Dermis microvascular lymphatic vessel endothelial cell (primary cell): ENCODE results near the gene OAT. TPM values are rescaled to one million over a fixed set of nuclear protein-coding genes. Genes with fewer than 3 reads are reported as not detected.
"Not testable (repeated sequence)": the region's sequence is repeated elsewhere in the genome, so short reads cannot be mapped to it uniquely, and the experiment has no call there.

Source experiments
- DNase-seq, 2 donors: peaks; one replicate each; pipeline versions ENCODE4 v3.0.0 to v3.0.0-alpha.2; 2010; ENCODE audit warnings: low read depth in 2 of 2
- total RNA-seq: library from RNA; depleted of rRNA; stranded (reverse); fragments of >200 nt; gene quantifications from 2 replicates; pipeline ENCODE4 v1.2.1, GENCODE V29; 2014

Gene OAT
- total RNA-seq, 1 donor from 2014 or later = 109 TPM

DNA sequence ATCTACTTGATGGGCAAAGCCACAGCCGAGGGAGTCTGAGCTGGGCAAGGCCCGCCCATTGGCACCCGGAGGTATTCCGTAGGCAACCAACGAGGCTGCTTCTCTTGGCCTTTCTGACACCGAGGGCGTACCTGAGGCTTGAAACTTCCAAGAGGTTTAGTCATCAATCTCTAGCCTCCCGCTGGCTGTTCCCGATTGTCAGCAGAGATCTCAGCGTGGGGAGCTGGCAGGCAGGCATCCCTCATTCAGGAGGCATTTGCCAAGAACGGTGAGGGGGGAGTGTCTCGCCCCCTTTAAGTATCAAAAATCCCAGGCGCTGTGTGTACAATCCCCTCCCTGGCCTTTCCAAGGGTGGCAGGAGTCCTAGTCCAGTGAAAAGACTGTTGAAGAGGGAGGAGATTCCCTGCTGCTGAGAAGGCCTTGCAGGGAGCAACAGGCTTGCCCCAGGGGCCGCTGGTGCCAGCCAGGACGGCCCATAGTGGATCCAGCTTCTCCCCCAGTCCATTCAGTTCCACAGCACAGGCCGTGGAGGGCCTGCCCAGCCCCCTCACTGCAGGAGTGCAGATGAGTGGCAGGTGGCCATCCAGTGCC lies 39.7 kb downstream of the OAT start:
- no peak for DNase-seq

- no peak for DNase-seq
These were observed 40.5 kb downstream of the OAT start for GRCh38 chr10:124378271-124378670.

DNA sequence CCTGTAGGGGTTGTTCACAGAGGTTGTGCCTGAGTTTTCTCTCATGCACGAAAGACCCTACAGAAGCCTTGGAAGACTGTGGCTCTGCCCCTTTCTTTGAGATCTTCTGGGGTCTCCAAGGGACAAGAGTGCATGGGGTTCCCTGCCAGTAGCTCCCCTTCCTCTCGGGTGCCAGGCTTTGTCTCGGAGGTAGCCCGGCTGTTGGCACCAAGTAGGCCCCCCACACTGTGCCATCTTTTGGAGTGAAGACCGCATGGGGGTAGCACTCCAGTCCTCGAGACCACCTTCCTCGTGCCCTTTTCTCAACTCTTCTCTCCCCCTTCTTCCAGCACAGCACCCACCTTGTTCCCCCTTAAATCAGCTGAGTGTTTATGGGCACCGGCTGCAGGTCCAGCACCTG lies 41.6 kb downstream of the OAT start:
- DNase-seq = no peak

DNA sequence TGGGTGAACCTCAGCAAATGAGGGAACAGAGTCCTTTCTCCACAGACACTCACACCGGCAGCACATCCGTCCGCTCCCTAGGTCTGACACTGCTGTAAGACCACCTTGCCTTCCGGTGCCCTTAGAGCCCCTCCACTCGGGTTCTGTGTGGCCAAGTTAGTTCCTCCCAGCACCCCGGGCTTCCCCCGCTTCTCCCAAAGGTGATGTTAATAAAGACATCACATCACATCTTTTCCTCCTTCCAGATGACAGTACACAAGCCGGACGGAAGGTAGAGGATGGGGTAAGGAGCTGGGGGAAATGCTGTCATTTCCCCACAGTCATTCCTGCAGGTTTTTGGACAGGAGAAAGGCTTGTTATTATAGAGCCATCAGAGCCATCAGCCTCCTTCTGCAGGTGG lies 42.3 kb downstream of the OAT start:
- no peak for DNase-seq

DNA sequence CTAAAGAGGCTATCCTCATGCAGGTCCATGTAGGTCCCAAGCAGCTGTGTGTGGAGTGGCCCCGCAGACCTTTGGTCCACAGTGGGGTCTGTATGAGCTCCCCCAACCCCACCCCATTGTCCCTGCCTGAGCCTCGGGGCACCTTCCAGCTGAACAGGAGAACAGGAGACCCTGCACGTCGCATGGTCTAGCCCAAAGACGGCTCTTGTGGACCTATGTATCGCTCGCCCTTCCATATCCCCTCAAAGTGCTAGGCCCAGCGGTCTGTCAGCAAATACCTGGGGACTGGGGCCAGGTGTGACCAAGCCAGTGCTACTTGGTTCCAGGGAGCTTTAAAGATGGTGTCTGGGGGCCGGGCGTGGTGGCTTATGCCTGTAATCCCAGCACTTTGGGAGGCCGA lies 43.0 kb downstream of the OAT start:
- no peak for DNase-seq

DNA sequence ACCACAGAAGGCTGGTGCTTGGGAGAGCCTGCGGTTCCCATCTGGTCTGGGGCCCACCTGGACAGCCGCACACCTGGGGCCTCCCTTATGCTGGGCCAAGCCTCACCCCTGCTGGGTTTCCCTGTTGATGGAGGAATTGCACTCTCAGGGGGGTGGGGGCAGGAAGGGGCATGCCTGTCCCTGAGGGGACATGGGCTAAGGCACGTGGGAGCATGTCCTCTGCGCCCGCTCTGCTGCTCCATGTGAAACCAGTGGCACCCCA lies 43.4 kb downstream of the OAT start:
- DNase-seq = no peak

- DNase-seq = no peak
These were observed 44.0 kb downstream of the OAT start for GRCh38 chr10:124374535-124375352.

DNA sequence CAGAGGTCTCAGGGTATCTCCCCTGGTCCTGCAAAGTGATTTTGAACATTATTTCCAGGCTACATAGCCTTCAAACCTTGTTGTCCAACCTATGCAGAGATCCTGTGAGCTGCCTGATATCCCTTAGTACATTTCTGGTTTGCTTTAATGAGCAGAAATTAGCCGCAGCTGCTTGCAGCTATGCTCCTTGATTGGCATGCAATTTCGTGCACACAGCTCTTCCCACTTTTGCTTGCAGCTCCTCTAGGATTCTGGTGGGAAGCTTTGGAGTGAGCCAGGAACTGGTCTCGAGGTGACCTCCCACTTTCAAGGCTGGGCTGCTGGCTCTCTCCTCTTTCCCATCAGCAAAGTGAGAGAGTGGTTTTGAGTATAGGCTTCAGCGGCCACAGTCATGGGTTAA lies 45.8 kb downstream of the OAT start:
- DNase-seq = no peak

DNA sequence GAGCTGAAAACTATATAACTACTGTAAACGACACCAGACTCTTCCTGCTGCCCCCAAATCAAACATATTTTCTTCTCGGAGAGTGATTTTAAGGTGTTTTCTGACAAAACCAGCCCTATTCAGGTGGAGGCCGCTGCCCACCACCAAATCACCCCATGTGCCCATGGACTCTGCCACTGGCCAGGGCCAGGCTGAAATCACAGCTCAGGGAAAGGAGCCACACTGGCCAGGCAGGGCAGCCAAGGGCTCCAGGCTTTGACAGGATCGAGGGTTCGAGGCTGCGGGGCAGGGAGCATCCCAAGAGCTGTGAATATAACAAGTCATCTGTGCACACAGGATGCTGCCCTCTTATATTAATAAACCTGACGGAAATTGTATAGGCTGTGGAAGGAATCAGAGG lies 48.3 kb downstream of the OAT start:
- DNase-seq = no peak

GRCh38 chr10:124369986-124370385 lies 48.7 kb downstream of the OAT start:
- DNase-seq = no peak

DNA sequence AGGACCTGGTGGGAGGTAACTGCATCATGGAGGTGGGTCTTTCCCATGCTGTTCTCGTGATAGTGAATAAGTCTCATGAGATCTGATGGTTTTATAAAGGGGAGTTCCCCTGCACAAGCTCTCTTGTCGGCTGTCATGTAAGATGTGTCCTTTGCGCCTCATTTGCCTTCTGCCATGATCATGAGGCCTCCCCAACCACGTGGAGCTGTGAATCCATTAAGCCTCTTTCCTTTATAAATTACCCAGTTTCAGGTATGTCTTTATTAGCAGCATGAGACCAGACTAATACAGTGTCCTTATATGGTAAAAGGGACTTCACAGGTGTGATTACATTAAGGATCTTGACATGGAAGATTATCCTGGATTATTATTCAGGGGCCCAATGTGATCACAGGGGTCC lies 49.2 kb downstream of the OAT start:
- DNase-seq = not testable (repeated sequence)

DNA sequence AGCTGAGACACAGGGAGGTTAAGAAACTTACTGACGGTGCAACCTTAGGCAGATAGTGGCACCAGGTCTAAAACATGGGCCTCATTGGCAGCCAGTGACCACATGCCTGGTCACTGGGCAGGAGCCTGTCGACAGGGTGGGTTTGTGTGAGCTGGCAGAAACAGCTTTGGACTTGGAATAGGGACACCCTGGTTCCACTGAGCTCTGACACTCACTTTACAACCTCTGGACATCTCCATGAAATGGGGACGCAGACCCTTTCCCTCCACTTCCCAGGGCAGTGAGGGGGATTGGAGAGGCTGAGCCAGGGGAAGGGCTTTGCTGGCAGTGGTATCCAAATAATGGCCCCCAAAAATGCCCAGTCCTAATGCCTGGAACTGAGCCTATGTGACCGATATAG lies 49.7 kb downstream of the OAT start:
- DNase-seq = no peak

GRCh38 chr10:124367936-124368335 lies 50.8 kb downstream of the OAT start:
- DNase-seq = no peak

DNA sequence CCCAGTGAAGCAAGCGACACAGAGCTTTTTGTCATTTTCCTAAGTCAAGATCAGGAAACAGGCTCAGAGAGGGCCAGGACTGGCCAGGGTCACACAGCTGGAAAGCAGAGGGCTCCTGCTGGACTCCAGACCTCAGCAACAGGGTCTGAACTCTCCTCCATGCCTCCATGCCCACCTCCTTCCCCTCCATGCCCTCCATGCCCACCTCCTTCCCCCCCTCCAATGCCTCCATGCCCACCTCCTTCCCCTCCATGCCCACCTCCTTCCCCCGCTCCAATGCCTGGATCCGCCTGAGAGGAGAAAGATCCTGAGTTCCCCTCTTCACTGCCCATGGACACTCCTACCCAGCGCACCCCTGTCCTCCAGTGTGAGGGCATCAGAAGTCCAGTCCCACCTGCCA lies 51.3 kb downstream of the OAT start:
- no peak for DNase-seq

GRCh38 chr10:124366825-124367224 lies 51.9 kb downstream of the OAT start:
- peak in 1 of 2 donors; percentile 22 for DNase-seq

- no peak for DNase-seq
These were observed 52.4 kb downstream of the OAT start for GRCh38 chr10:124366343-124366742.

- DNase-seq = no peak
These were observed 54.0 kb downstream of the OAT start for GRCh38 chr10:124364674-124365073.

- no peak for DNase-seq
These were observed 56.2 kb downstream of the OAT start for GRCh38 chr10:124362568-124362967.

DNA sequence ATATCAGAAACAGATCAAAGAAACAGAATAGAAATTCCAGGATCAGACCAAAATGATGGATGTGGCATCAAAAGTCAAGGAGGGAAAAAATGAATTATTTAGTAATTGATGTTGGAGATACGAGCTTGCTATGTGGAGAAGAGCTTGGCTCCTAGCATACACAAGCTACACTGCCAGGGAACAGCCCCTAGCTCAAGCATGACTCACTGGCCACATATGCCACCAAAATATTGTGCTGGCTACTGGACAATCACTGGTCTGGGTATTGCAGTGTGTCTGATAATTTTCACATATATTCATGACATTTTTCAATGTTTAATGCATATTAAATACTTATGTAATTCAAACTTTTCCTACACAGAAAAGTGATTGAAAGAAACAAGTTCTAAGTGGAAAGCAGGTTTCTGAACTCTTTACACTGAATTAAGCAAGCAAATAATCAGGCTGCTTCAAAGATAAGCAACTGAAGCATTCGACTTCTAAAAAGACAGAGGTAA lies 59.3 kb downstream of the OAT start:
- DNase-seq = no peak

- no peak for DNase-seq
These were observed 61.2 kb downstream of the OAT start for GRCh38 chr10:124357561-124357885.

DNA sequence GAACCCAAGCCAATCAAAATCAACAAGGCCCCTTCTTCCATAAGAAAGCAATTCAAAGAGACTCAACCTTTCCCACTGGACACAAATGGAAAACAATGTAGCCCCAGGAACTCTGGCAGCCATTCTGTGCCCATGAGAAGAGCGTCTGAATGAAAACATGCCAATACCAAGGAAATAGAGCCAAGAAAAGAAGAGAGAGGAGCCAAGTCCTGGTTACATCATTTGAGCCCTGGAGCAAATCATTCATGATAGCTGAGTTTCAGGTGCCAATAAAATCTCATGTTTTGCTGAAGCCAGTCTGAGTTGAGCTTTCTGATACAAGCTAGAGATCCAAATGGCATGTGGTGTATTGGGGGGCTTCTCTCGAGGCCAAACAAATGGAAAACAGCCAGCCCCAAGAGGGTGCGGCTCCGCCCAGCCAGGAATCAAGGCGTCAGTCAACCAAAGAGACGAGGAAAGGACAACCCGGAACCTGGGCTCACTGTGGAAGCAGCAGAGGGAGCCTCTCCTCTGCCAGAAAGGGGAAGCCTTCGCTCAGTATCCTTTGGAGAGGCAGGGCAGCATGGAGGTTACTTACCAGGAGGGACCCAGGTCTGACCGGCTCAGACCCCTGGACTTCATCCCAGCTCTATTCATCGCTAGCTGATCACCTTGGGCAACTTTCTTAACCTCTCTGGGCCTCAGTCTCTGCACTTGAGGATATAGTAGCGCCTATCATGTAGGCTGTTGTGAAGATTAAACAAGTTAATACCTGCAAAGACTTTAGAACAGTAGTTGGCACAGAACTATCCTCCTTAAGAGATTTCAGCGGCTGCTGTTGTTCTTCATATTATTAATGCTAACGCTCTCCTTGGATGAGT lies 61.8 kb downstream of the OAT start:
- no peak for DNase-seq
